Mesothelial cell of epicardium (in vitro differentiated cells): ENCODE measurements around the gene GLYATL1. TPM values are rescaled to one million over a fixed set of nuclear protein-coding genes. Genes with fewer than 3 reads are reported as not detected.

Experiments
- DNase-seq, 2 experiments: peaks; one replicate each; pipeline ENCODE4 v3.0.0; 2021; ENCODE audit warnings: low spot score in 2 of 2; ENCODE audit not compliant: unreplicated experiment in 2 of 2
- H3K27ac Mint-ChIP-seq: 2 replicates; pipeline ENCODE4 v1.8.0; 2021; ENCODE audit warnings: mixed read lengths
- H3K27me3 Mint-ChIP-seq: 2 replicates; pipeline ENCODE4 v1.8.0; 2021; ENCODE audit warnings: low read depth, mixed read lengths
- H3K36me3 Mint-ChIP-seq: 2 replicates; pipeline ENCODE4 v1.8.0; 2021; ENCODE audit warnings: mixed read lengths
- H3K4me1 Mint-ChIP-seq: 2 replicates; pipeline ENCODE4 v1.8.0; 2021; ENCODE audit warnings: mixed read lengths
- H3K4me3 Mint-ChIP-seq: 2 replicates; pipeline ENCODE4 v1.8.0; 2021; ENCODE audit warnings: mild to moderate bottlenecking, moderate library complexity, mixed read lengths
- H3K9me3 Mint-ChIP-seq: 2 replicates; pipeline ENCODE4 v1.8.0; 2021; ENCODE audit warnings: mixed read lengths
- total RNA-seq: library from RNA; stranded (reverse); gene quantifications from 3 replicates; pipeline ENCODE4 v1.2.1, GENCODE V29; 2021
- TF ChIP-seq, protein P1 (sequence below): fragments of 200-600 bp; sonication (generic); IDR thresholded peaks from one replicate; pipeline ENCODE4 v1.5.0; 2021; ENCODE audit warnings: antibody characterized with exemption; ENCODE audit not compliant: unreplicated experiment

The GLYATL1 gene
- total RNA-seq, 1 donor from 2014 or later, result 0.89 TPM

DNA sequence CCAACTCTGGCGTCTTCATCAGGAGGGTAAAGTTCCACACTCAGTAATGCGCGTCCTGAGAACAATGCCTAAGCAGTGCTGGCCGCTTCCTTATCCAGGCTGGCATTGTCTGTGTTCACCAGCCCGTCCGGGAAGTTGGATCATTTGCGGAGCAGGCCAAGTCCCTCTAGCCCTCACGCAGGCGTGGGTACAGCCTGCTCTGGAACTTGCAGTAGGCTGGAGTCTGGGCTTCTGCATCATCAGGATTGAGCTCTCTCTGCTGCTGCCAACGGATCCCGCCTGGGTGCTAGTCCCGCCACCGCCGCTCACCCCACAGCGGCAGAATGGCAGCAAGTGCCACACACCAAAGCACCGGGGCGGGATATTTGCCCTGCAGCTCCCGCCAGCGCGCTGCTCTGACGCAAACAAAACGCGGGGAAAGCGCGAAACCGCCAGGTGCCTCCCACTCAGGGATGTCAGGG lies 29.0 kb downstream of the GLYATL1 start:
- Mint-ChIP-seq H3K4me1 (no peaks in the 10 kb centered on the region), H3K27me3 (peaks cover 63% of the 10 kb centered on the region), H3K27ac (no peak overlapping the region), H3K9me3 (peaks cover 8% of the 10 kb centered on the region), H3K4me3 (no peak overlapping the region), H3K36me3 (no peaks in the 10 kb centered on the region)
- DNase-seq, result no peak
- TF ChIP-seq, protein P1, sequence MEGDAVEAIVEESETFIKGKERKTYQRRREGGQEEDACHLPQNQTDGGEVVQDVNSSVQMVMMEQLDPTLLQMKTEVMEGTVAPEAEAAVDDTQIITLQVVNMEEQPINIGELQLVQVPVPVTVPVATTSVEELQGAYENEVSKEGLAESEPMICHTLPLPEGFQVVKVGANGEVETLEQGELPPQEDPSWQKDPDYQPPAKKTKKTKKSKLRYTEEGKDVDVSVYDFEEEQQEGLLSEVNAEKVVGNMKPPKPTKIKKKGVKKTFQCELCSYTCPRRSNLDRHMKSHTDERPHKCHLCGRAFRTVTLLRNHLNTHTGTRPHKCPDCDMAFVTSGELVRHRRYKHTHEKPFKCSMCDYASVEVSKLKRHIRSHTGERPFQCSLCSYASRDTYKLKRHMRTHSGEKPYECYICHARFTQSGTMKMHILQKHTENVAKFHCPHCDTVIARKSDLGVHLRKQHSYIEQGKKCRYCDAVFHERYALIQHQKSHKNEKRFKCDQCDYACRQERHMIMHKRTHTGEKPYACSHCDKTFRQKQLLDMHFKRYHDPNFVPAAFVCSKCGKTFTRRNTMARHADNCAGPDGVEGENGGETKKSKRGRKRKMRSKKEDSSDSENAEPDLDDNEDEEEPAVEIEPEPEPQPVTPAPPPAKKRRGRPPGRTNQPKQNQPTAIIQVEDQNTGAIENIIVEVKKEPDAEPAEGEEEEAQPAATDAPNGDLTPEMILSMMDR, result no peak

DNA sequence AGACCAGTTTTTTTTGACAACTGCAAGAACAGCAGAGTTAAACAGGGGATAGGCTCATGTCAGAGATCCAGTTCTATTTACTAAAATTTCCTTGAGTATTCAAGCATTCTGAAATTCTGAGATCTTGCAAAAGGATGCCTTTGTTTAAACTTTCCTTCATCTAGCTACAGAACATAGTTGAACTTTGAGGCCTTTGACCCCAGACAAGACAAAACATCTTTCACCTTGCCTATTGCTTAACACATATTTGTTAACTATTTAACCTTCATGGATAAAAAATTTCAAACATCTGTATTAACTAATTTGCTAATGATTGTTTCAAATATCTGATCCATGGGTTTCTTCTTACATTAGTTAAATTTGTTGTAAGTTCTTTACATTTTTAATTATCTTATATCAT lies 38.2 kb downstream of the GLYATL1 start:
- H3K4me3 Mint-ChIP-seq, result no peak overlapping the region
- peaks cover 41% of the 10 kb centered on the region for H3K27me3 Mint-ChIP-seq
- TF ChIP-seq, protein P1, result no peak
- no peak for DNase-seq
- H3K9me3 Mint-ChIP-seq, result peaks cover 17% of the 10 kb centered on the region
- H3K36me3 Mint-ChIP-seq, result no peaks in the 10 kb centered on the region
- H3K27ac Mint-ChIP-seq, result no peak overlapping the region
- no peaks in the 10 kb centered on the region for H3K4me1 Mint-ChIP-seq

DNA sequence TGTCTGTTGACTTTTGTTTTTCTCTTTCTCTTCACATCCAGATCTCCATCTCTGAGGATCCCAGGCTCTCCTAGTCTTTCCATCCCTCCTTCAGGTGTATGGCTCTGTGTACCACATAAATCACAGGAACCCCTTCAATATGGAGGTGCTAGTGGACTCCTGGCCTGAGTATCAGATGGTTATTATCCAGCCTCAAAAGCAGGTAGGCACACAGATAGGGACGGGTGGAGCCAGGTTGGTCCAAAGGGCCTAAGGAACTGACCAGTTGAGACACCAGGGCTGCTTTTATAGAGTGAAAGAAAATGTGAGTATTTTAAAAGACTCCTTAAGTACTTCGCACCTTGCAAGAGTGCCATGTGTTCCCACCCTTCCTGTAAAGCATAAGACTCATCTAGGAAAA lies 39.9 kb downstream of the GLYATL1 start:
- TF ChIP-seq, protein P1, result no peak
- H3K36me3 Mint-ChIP-seq, result no peaks in the 10 kb centered on the region
- H3K27ac Mint-ChIP-seq, result no peak overlapping the region
- H3K4me1 Mint-ChIP-seq, result no peaks in the 10 kb centered on the region
- no peak for DNase-seq
- no peak overlapping the region for H3K4me3 Mint-ChIP-seq
- peaks cover 46% of the 10 kb centered on the region for H3K27me3 Mint-ChIP-seq
- H3K9me3 Mint-ChIP-seq, result peaks cover 7% of the 10 kb centered on the region

DNA sequence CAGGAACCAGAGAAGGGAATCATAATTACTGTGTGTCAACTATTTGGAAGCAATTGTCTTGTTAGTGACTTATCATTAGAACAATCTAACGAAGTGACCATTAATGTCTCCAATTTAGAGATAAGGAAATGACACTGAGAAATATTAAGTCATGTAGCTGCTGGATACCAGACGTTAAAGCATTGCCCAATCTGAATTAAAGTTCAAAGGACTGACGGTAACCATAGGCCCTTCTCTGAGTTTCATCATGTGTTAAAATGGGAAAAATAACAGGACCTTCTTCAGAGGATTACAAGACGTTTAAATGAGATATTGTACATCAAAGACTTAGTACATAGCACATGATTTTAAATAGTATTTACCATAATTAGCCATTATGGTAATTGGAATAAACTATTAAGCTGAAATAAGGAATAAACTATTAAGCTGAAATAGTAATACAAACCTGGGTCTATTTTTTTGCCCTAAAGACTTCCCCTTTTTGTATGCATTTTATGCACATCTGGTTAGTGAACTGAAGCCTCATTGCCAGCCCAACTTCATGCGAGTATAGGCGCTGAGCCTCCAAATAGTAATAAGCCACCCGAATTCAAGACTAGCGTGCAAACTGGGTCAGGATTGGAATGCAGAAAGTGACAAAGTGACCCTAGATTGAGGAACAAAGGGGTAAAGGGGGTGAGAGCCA lies 41.0 kb downstream of the GLYATL1 start:
- no peak overlapping the region for H3K27ac Mint-ChIP-seq
- DNase-seq, result no peak

DNA sequence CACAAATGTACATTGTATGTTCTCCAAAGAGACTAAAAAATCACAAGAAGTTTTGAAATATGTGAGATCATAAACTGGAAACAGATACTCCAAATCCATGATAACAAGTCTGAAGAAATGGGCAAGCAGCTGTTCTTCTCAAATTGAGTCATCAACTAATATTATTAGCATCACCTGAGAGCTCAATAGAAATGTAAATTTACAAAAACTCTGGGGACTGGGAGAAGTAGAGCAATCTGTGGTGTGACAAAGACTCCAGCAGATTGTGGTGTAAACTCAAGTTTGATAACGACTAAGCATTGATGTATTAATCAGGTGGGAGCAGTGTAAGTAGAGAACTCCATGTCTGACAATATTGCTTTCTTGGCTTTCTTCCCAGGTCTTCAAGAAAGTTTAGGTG lies 53.2 kb downstream of the GLYATL1 start:
- Mint-ChIP-seq H3K27ac (no peak overlapping the region), H3K4me3 (no peak overlapping the region), H3K4me1 (no peaks in the 10 kb centered on the region), H3K9me3 (peaks cover 10% of the 10 kb centered on the region), H3K36me3 (no peaks in the 10 kb centered on the region), H3K27me3 (peaks cover 93% of the 10 kb centered on the region)
- DNase-seq, result no peak
- TF ChIP-seq, protein P1, result no peak

More for the DNA sequence above, 41.0 kb downstream of the GLYATL1 start:
- Mint-ChIP-seq H3K4me1 (no peaks in the 10 kb centered on the region), H3K4me3 (no peak overlapping the region), H3K27me3 (peaks cover 51% of the 10 kb centered on the region), H3K36me3 (no peaks in the 10 kb centered on the region), H3K9me3 (peaks cover 1% of the 10 kb centered on the region)
- TF ChIP-seq, protein P1, result no peak
